Measurements from ENCODE around the gene ZNF107.
"Not testable (repeated sequence)": the region's sequence is repeated elsewhere in the genome, so short reads cannot be mapped to it uniquely, and the experiment has no call there.

The ZNF107 gene

DNA sequence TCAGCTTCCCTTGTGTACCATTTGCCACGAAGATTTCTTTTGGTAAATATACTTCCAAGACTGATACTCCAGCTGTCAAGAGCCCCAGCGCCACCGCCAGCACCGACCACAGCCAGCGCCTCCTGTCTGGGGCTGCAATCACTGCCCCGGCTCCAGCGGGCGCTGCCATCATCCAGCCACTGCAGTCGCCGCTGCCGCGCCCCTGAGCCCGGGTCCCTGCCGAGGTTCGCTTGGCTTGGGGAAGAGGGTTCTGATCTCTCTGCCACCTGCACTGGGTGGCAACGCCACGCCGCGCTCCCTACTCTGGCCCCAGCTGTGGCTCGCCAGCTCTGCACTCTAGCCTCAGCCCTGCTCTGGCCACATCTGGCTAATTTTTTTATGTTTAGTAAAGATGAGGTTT, 70.6 kb downstream of the ZNF107 start:
- Mint-ChIP-seq H3K27ac (no peak overlapping the region), H3K9me3 (peaks cover 18% of the 10 kb centered on the region), H3K27me3 (no peaks in the 10 kb centered on the region), H3K36me3 (no peaks in the 10 kb centered on the region), H3K4me1 (no peaks in the 10 kb centered on the region), H3K4me3 (no peak overlapping the region)
- no peak for DNase-seq
- CTCF ChIA-PET = no interaction called here

DNA sequence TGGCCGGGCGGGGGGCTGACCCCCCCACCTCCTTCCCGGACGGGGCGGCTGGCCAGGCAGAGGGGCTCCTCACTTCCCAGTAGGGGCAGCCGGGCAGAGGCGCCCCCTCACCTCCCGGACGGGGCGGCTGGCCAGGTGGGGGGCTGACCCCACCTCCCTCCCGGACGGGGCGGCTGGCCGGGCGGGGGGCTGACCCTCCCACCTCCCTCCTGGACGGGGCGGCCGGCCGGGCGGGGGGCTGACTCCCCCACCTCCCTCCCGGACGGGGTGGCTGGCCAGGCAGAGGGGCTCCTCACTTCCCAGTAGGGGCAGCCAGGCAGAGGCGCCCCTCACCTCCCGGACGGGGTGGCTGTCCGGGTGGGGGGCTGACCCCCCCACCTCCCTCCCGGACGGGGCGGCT, 72.5 kb downstream of the ZNF107 start:
- peaks cover 21% of the 10 kb centered on the region for H3K9me3 Mint-ChIP-seq
- H3K4me3 Mint-ChIP-seq, DNase-seq, H3K27me3 Mint-ChIP-seq, CTCF ChIA-PET, H3K36me3 Mint-ChIP-seq, H3K27ac Mint-ChIP-seq, H3K4me1 Mint-ChIP-seq: not testable (repeated sequence)

DNA sequence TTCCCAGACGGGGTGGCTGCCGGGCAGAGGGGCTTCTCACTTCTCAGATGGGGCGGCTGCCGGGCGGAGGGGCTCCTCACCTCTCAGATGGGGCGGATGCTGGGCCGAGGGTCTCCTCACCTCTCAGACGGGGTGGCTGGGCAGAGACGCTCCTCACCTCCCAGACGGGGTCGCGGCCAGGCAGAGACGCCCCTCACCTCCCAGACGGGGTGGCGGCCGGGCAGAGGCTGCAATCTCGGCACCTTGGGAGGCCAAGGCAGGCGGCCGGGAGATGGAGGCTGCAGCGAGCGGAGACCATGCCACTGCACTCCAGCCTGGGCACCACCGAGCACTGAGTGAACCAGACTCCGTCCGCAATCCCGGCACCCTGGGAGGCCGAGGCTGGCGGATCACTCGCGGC, 73.0 kb downstream of the ZNF107 start:
- DNase-seq, H3K4me3 Mint-ChIP-seq, H3K4me1 Mint-ChIP-seq, H3K36me3 Mint-ChIP-seq, H3K27me3 Mint-ChIP-seq, H3K27ac Mint-ChIP-seq, CTCF ChIA-PET: not testable (repeated sequence)
- H3K9me3 Mint-ChIP-seq = peaks cover 19% of the 10 kb centered on the region

DNA sequence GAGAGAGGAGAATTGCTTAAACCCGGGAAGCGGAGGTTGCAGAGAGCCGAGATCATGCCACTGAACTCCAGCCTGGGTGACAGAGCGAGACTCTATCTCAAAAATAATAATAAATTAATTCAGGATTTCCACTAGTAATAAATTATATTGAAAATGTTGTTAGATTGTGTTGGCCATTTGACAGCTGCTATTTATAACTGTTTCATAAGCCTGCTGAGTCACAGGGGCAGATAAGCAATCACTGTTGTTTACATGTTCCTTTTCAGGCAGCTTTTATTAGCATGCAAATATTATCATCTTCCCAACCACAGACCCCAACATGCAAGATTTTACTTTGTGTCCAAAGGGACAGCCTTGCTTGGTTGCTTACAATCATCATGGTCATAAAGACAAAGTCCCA, 78.7 kb downstream of the ZNF107 start:
- no peak overlapping the region for H3K4me3 Mint-ChIP-seq
- CTCF ChIA-PET = no interaction called here

DNA sequence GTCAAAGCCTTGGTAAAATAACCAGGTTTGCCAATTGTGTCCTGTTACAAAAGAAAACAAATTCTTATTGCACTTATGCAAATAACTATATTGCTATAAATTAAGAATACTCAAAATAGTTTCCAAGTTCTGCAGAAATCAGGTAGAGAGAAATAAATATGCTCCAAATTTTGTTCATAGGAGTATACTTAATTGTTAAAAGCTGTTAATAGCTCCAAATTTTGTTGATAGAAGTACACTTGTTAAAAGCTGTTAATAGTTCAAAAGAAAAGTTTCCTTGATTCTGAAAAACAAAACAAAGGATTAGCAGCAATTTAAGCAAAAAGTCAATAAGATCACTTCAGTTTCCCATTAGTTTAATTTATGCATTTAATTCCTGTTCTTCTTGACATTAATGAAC, 81.9 kb downstream of the ZNF107 start:
- no peaks in the 10 kb centered on the region for H3K4me1 Mint-ChIP-seq
- no peak overlapping the region for H3K4me3 Mint-ChIP-seq
- H3K36me3 Mint-ChIP-seq = no peaks in the 10 kb centered on the region
- H3K27ac Mint-ChIP-seq = no peak overlapping the region
- DNase-seq = no peak
- CTCF ChIA-PET = no interaction called here
- peaks cover 16% of the 10 kb centered on the region for H3K9me3 Mint-ChIP-seq
- no peaks in the 10 kb centered on the region for H3K27me3 Mint-ChIP-seq

More for the DNA sequence above, 78.7 kb downstream of the ZNF107 start:
- Mint-ChIP-seq H3K36me3 (no peaks in the 10 kb centered on the region), H3K9me3 (peaks cover 19% of the 10 kb centered on the region), H3K27ac (no peak overlapping the region), H3K4me1 (no peaks in the 10 kb centered on the region), H3K27me3 (no peaks in the 10 kb centered on the region)
- DNase-seq = no peak

DNA sequence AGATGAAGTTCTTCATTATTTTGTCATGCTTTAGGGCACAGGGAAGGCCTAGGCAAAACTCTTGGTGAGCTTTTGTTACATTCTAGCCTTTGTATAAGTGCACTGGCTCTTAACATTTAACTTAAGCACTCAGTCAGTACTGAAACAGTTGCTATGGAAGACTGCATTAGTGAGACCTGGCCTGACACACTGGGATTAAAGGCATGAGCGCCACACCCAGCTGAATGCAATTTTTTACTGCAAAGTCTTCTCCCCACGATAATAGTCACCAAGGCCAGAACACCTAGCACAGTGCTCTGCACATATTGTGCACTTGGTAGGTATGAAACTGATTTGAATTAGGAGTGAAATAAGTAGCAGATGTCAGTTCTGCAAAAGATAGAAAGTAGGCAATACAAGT, 87.1 kb downstream of the ZNF107 start:
- Mint-ChIP-seq H3K4me1 (no peaks in the 10 kb centered on the region), H3K27me3 (no peaks in the 10 kb centered on the region), H3K4me3 (no peak overlapping the region), H3K27ac (no peak overlapping the region), H3K36me3 (no peaks in the 10 kb centered on the region), H3K9me3 (peaks cover 6% of the 10 kb centered on the region)
- DNase-seq = no peak
- CTCF ChIA-PET = no interaction called here

DNA sequence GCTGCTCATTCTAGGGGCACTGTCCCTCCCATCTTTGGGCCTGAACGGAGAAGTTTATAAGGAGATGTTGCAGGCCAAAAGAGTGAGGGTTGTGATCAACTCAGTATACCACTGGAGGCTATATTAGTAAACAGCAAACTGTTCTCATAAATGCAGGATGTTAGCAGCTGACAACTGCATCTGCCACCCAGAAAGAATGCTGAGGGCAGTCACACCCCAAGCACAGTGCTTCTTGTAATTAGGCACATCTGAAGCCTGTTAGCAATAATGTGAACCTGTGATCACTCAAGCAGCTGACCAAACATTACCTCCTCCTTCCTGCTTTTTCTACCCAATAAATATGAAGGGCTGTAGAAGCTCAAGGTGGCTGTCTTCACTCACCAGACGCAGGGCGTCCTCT, 89.9 kb downstream of the ZNF107 start:
- Mint-ChIP-seq H3K27me3 (no peaks in the 10 kb centered on the region), H3K27ac (no peak overlapping the region), H3K4me1 (no peaks in the 10 kb centered on the region), H3K36me3 (no peaks in the 10 kb centered on the region), H3K4me3 (no peak overlapping the region), H3K9me3 (peaks cover 6% of the 10 kb centered on the region)
- CTCF ChIA-PET = no interaction called here
- DNase-seq = no peak

DNA sequence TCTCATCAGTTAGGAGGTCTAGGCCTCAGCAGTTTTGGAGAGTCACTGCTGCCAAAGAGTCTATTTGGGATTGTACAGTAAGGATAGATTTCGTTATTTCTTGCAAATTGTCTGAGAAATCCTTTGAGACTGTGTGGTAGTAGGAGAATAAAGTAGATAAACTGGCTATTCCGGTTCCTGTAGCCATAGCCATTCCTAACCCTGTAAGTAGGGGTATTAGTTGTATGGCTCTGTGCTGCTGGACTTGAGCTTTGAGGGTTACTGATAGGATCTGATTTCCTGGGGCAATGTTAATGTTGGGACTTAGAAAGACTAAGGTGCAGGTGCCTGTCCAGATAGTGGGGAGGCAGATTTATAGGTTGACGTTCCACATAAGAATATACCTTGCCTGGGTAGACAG, 92.2 kb downstream of the ZNF107 start:
- Mint-ChIP-seq H3K4me1 (no peaks in the 10 kb centered on the region), H3K27me3 (no peaks in the 10 kb centered on the region), H3K9me3 (peaks cover 5% of the 10 kb centered on the region), H3K36me3 (no peaks in the 10 kb centered on the region), H3K27ac (no peak overlapping the region), H3K4me3 (no peak overlapping the region)
- DNase-seq = no peak
- CTCF ChIA-PET = no interaction called here

Measured in activated naive CD4-positive, alpha-beta T cell treated with anti-CD3 and anti-CD28 coated beads, Interleukin-2, amount 10 ng/mL, durations not matched to agents 7 days and 5 days (primary cell).